ENCODE results near the gene SHC2. TPM values are rescaled to one million over a fixed set of nuclear protein-coding genes. Genes with fewer than 3 reads are reported as not detected.

Gene SHC2
- polyA plus RNA-seq, 1 of the 3 experiments (the other 2 are of a cell fraction): 0.64 TPM

- ChIA-PET CTCF (interaction anchor here (0.6 to 1.1 kb wide), 2 partner anchors 9 to 64 kb away, joined by 3 to 4 read pairs; no protein-coding TSS in a partner anchor), POLR2A (no interaction called here)
- H3K9me2 ChIP-seq: no peaks in the 10 kb centered on the region
- no peaks in the 10 kb centered on the region for H3K79me2 ChIP-seq (ENCODE audit: insufficient read depth)
- H3K36me3 ChIP-seq (replicated peaks in 1 of 2; ENCODE audit: control insufficient read depth in 1 of 2, insufficient read depth in 2 of 2, low read length in 1 of 2): no peaks in the 10 kb centered on the region
- H4K20me1 ChIP-seq (ENCODE audit: insufficient read depth): no peaks in the 10 kb centered on the region
- no peak overlapping the region for H3K4me2 ChIP-seq
- H3F3A ChIP-seq (replicated peaks; ENCODE audit: insufficient read depth): no peaks in the 10 kb centered on the region
- no peak overlapping the region for H3K27ac ChIP-seq (ENCODE audit: low read depth in 2 of 2, low read length in 1 of 2)
- no peak overlapping the region for H3K4me3 ChIP-seq (ENCODE audit: low read depth in 2 of 2, low read length in 1 of 2)
- TF ChIP-seq RFX5 (IDR thresholded peaks at IDR 0.05; ENCODE audit: low read length): no peak
- TF ChIP-seq JUND (IDR thresholded peaks at IDR 0.05): no peak
- no peak for TF ChIP-seq TAF1 (IDR thresholded peaks at IDR 0.05; ENCODE audit: borderline replicate concordance, low read depth, low read length)
- no peak for TF ChIP-seq FOXJ3 (CRISPR knock-in tag; IDR thresholded peaks at IDR 0.05)
- TF ChIP-seq EZH2phosphoT487 (IDR thresholded peaks at IDR 0.05; ENCODE audit: borderline replicate concordance, low read depth): no peak
- no peak for TF ChIP-seq GABPA (IDR thresholded peaks at IDR 0.05; ENCODE audit: low read depth)
- TF ChIP-seq MAX (IDR thresholded peaks at IDR 0.05; ENCODE audit: low read depth): no peak
- TF ChIP-seq RXRA (IDR thresholded peaks at IDR 0.05; ENCODE audit: borderline replicate concordance, low read depth): no peak
- TF ChIP-seq YY1 (IDR thresholded peaks at IDR 0.05; ENCODE audit: low read depth): no peak
- no peak for TF ChIP-seq POLR2AphosphoS5 (IDR thresholded peaks at IDR 0.05; ENCODE audit: low read depth, low read length)
- no peak for TF ChIP-seq RCOR1 (IDR thresholded peaks at IDR 0.05; ENCODE audit: low read length)
- TF ChIP-seq NRF1 (IDR thresholded peaks at IDR 0.05; ENCODE audit: low read depth, low read length): no peak
- TF ChIP-seq NFIC (IDR thresholded peaks at IDR 0.05; ENCODE audit: borderline replicate concordance): no peak
- TF ChIP-seq ZBTB33 (IDR thresholded peaks at IDR 0.05; ENCODE audit: borderline replicate concordance, low read depth): no peak
- no peak for TF ChIP-seq GATA2 (CRISPR knock-in tag; IDR thresholded peaks at IDR 0.05)
- TF ChIP-seq TEAD4 (IDR thresholded peaks at IDR 0.05; ENCODE audit: borderline replicate concordance, insufficient read depth): no peak
- no peak for TF ChIP-seq FOXM1 (IDR thresholded peaks at IDR 0.05; ENCODE audit: low read depth)
- TF ChIP-seq, protein P1, sequence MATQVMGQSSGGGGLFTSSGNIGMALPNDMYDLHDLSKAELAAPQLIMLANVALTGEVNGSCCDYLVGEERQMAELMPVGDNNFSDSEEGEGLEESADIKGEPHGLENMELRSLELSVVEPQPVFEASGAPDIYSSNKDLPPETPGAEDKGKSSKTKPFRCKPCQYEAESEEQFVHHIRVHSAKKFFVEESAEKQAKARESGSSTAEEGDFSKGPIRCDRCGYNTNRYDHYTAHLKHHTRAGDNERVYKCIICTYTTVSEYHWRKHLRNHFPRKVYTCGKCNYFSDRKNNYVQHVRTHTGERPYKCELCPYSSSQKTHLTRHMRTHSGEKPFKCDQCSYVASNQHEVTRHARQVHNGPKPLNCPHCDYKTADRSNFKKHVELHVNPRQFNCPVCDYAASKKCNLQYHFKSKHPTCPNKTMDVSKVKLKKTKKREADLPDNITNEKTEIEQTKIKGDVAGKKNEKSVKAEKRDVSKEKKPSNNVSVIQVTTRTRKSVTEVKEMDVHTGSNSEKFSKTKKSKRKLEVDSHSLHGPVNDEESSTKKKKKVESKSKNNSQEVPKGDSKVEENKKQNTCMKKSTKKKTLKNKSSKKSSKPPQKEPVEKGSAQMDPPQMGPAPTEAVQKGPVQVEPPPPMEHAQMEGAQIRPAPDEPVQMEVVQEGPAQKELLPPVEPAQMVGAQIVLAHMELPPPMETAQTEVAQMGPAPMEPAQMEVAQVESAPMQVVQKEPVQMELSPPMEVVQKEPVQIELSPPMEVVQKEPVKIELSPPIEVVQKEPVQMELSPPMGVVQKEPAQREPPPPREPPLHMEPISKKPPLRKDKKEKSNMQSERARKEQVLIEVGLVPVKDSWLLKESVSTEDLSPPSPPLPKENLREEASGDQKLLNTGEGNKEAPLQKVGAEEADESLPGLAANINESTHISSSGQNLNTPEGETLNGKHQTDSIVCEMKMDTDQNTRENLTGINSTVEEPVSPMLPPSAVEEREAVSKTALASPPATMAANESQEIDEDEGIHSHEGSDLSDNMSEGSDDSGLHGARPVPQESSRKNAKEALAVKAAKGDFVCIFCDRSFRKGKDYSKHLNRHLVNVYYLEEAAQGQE (IDR thresholded peaks at IDR 0.05; ENCODE audit: low read depth, low read length): no peak
- no peak for TF ChIP-seq USF1 (IDR thresholded peaks at IDR 0.05; ENCODE audit: borderline replicate concordance, low read depth)
- peaks cover 0 to 25% of the 10 kb centered on the region in 2 experiments; a peak in 1 of 4 replicates for H3K4me1 ChIP-seq (ENCODE audit: control insufficient read depth in 1 of 2, insufficient read depth in 2 of 2, low read depth in 1 of 2, low read length in 1 of 2)
- H2AFZ ChIP-seq (ENCODE audit: low read depth): no peak overlapping the region
- peaks cover 8% of the 10 kb centered on the region; the same call in 1 of the 2 replicates for H3K27me3 ChIP-seq (ENCODE audit: insufficient read depth)
- H3K9ac ChIP-seq: no peak overlapping the region
- H3K9me3 ChIP-seq: no peaks in the 10 kb centered on the region
- DNase-seq: no peak
- 89% methylated on average over 32 of the region's 41 CpGs for WGBS (ENCODE audit: low lambda C conversion rate)
Observed at GRCh38 chr19:406135-406781, 54.6 kb downstream of the SHC2 start.
